ENCODE results near the gene NUP188. TPM values are rescaled to one million over a fixed set of nuclear protein-coding genes. Genes with fewer than 3 reads are reported as not detected.

The NUP188 gene
- total and polyA plus RNA-seq, 4 donors, result 6.9 to 34.7 (median 19.2) TPM

DNA sequence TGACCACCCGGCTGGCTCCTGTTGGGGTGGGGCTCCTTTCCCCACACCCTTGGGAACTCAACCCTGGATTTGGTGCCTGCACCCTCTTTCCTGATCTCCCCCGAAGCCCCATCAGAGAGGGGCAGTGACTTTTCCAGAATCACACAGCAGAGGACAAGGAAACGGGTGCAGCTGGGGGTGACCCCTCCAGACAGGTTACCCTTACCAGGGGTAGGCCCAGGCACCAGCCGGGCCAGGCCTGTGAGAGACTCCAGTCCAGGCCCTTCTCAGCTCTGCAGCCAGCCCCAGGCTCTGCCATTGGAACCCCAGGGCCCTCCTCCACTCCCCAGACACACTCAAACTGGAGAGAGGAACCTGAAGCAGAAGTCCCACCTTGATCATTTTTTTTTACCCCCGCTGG is 45.7 kb upstream of the NUP188 start:
- no peak for DNase-seq (ENCODE audit: low spot score)

GRCh38 chr9:128902351-128903078 is 45.0 kb upstream of the NUP188 start:
- Histone ChIP-seq H3K27ac (ENCODE audit: low read depth in 1 of 2, low read length in 2 of 2) (peak overlapping the region; percentile 34 to 43), H3K36me3 (ENCODE audit: control insufficient read depth in 4 of 4, insufficient read depth in 3 of 4, low read depth in 1 of 4, low read length in 3 of 4) (peaks cover 4 to 14% (median 10%) of the 10 kb centered on the region in 4 donors), H3K9me3 (ENCODE audit: control insufficient read depth in 4 of 4, low read length in 3 of 4) (no peaks in the 10 kb centered on the region), H3K27me3 (ENCODE audit: control insufficient read depth in 4 of 4, insufficient read depth in 4 of 4, low read length in 3 of 4) (no peaks in the 10 kb centered on the region), H3K9ac (ENCODE audit: low read depth in 1 of 2, low read length in 2 of 2) (no peak overlapping the region), H3K4me1 (ENCODE audit: control insufficient read depth in 4 of 4, insufficient read depth in 4 of 4, low read length in 3 of 4) (peaks cover 0 to 21% (median 9%) of the 10 kb centered on the region in 4 donors), H3K4me3 (ENCODE audit: low read depth in 1 of 3, low read length in 3 of 3) (no peak overlapping the region)
- 59% methylated on average over 23 of the region's 23 CpGs for WGBS
- no peak for TF ChIP-seq RAD21 (IDR thresholded peaks at IDR 0.05)
- TF ChIP-seq HNF4G (IDR thresholded peaks at IDR 0.05), result no peak
- no peak for TF ChIP-seq CTCF (IDR thresholded peaks at IDR 0.05; ENCODE audit: low read depth, low read length, missing input control)
- TF ChIP-seq, protein P1, sequence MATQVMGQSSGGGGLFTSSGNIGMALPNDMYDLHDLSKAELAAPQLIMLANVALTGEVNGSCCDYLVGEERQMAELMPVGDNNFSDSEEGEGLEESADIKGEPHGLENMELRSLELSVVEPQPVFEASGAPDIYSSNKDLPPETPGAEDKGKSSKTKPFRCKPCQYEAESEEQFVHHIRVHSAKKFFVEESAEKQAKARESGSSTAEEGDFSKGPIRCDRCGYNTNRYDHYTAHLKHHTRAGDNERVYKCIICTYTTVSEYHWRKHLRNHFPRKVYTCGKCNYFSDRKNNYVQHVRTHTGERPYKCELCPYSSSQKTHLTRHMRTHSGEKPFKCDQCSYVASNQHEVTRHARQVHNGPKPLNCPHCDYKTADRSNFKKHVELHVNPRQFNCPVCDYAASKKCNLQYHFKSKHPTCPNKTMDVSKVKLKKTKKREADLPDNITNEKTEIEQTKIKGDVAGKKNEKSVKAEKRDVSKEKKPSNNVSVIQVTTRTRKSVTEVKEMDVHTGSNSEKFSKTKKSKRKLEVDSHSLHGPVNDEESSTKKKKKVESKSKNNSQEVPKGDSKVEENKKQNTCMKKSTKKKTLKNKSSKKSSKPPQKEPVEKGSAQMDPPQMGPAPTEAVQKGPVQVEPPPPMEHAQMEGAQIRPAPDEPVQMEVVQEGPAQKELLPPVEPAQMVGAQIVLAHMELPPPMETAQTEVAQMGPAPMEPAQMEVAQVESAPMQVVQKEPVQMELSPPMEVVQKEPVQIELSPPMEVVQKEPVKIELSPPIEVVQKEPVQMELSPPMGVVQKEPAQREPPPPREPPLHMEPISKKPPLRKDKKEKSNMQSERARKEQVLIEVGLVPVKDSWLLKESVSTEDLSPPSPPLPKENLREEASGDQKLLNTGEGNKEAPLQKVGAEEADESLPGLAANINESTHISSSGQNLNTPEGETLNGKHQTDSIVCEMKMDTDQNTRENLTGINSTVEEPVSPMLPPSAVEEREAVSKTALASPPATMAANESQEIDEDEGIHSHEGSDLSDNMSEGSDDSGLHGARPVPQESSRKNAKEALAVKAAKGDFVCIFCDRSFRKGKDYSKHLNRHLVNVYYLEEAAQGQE (IDR thresholded peaks at IDR 0.05), result no peak
- no peak for TF ChIP-seq MAX (IDR thresholded peaks at IDR 0.05)
- TF ChIP-seq RXRA (IDR thresholded peaks at IDR 0.05), result no peak
- no peak for TF ChIP-seq SP1 (IDR thresholded peaks at IDR 0.05)
- no peak for TF ChIP-seq NR2F2 (IDR thresholded peaks at IDR 0.05)
- TF ChIP-seq EGR1 (IDR thresholded peaks at IDR 0.05; ENCODE audit: low read depth in 2 of 2), result no peak
- TF ChIP-seq, protein P2, sequence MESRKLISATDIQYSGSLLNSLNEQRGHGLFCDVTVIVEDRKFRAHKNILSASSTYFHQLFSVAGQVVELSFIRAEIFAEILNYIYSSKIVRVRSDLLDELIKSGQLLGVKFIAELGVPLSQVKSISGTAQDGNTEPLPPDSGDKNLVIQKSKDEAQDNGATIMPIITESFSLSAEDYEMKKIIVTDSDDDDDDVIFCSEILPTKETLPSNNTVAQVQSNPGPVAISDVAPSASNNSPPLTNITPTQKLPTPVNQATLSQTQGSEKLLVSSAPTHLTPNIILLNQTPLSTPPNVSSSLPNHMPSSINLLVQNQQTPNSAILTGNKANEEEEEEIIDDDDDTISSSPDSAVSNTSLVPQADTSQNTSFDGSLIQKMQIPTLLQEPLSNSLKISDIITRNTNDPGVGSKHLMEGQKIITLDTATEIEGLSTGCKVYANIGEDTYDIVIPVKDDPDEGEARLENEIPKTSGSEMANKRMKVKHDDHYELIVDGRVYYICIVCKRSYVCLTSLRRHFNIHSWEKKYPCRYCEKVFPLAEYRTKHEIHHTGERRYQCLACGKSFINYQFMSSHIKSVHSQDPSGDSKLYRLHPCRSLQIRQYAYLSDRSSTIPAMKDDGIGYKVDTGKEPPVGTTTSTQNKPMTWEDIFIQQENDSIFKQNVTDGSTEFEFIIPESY (IDR thresholded peaks at IDR 0.05), result no peak
- no peak for TF ChIP-seq TAF1 (conservative IDR thresholded peaks at IDR 0.05)
- TF ChIP-seq YY1 (IDR thresholded peaks at IDR 0.05), result no peak
- TF ChIP-seq JUND (IDR thresholded peaks at IDR 0.05), result no peak
- no peak for TF ChIP-seq FOXA2 (IDR thresholded peaks at IDR 0.05)
- TF ChIP-seq FOXA1 (IDR thresholded peaks at IDR 0.05), result no peak
- no peak for TF ChIP-seq HNF4A (conservative IDR thresholded peaks at IDR 0.05)
- no peak for TF ChIP-seq ATF3 (IDR thresholded peaks at IDR 0.05)
- TF ChIP-seq GABPA (IDR thresholded peaks at IDR 0.05 in 1 of 2, conservative IDR thresholded peaks at IDR 0.05 in 1 of 2), result no peak
- no peak for DNase-seq (ENCODE audit: low spot score)

More for the DNA sequence above, 45.7 kb upstream of the NUP188 start:
- Histone ChIP-seq H3K36me3 (ENCODE audit: control insufficient read depth in 4 of 4, insufficient read depth in 3 of 4, low read depth in 1 of 4, low read length in 3 of 4) (peaks cover 0 to 13% (median 8%) of the 10 kb centered on the region in 4 donors), H3K9me3 (ENCODE audit: control insufficient read depth in 4 of 4, low read length in 3 of 4) (no peaks in the 10 kb centered on the region), H3K9ac (ENCODE audit: low read depth in 1 of 2, low read length in 2 of 2) (no peak overlapping the region), H3K4me3 (ENCODE audit: low read depth in 1 of 3, low read length in 3 of 3) (no peak overlapping the region), H3K4me1 (ENCODE audit: control insufficient read depth in 4 of 4, insufficient read depth in 4 of 4, low read length in 3 of 4) (peaks cover 0 to 14% (median 9%) of the 10 kb centered on the region in 4 donors), H3K27ac (ENCODE audit: low read depth in 1 of 2, low read length in 2 of 2) (peak overlapping the region; percentile 22 to 34), H3K27me3 (ENCODE audit: control insufficient read depth in 4 of 4, insufficient read depth in 4 of 4, low read length in 3 of 4) (no peaks in the 10 kb centered on the region)
- no peak for TF ChIP-seq SP1 (IDR thresholded peaks at IDR 0.05)
- no peak for TF ChIP-seq JUND (IDR thresholded peaks at IDR 0.05)
- no peak for TF ChIP-seq HNF4G (IDR thresholded peaks at IDR 0.05)
- TF ChIP-seq FOXA1 (IDR thresholded peaks at IDR 0.05), result no peak
- WGBS, result 91% methylated on average over 5 of the region's 5 CpGs

Data from liver (tissue), 9 donors.